Suprapubic skin (tissue), 4 donors: Measurements from ENCODE around the gene TMEM41A. TPM values are rescaled to one million over a fixed set of nuclear protein-coding genes. Genes with fewer than 3 reads are reported as not detected.

Source experiments
- DNase-seq, 2 donors: peaks; one replicate each; pipeline ENCODE4 v3.0.0-alpha.2; 2019; ENCODE audit warnings: low spot score in 2 of 2
- H3K27ac ChIP-seq: fragments of 200-600 bp; sonication (generic); one replicate; pipeline ENCODE4 v1.5.1; 2019
- H3K27me3 ChIP-seq: fragments of 200-600 bp; sonication (generic); one replicate; pipeline ENCODE4 v1.5.1; 2019
- H3K36me3 ChIP-seq: fragments of 200-600 bp; sonication (generic); one replicate; pipeline ENCODE4 v1.5.1; 2019
- H3K4me1 ChIP-seq: fragments of 200-600 bp; sonication (generic); one replicate; pipeline ENCODE4 v1.5.1; 2019
- H3K4me3 ChIP-seq: fragments of 200-600 bp; sonication (generic); one replicate; pipeline ENCODE4 v1.5.1; 2019; ENCODE audit warnings: mild to moderate bottlenecking
- H3K9me3 ChIP-seq: fragments of 200-600 bp; sonication (generic); one replicate; pipeline ENCODE4 v1.5.1; 2019
- CTCF ChIP-seq, 2 donors: fragments of 200-600 bp in 1 of 2; fragments of 450-650 bp in 1 of 2; sonication (generic) in 1 of 2; IDR thresholded peaks; one replicate each; pipeline ENCODE4 v1.5.1; 2016 to 2019; ENCODE audit warnings: antibody characterized with exemption in 2 of 2, mild to moderate bottlenecking in 1 of 2, moderate library complexity in 1 of 2
- EP300 ChIP-seq: sonication (generic); formaldehyde crosslinking; IDR thresholded peaks from one replicate; pipeline ENCODE4 v1.6.1; 2017; ENCODE audit warnings: antibody characterized with exemption
- POLR2A ChIP-seq, 2 donors: fragments of 450-650 bp; IDR thresholded peaks; one replicate each; pipeline ENCODE4 v1.6.1; 2017; ENCODE audit warnings: antibody characterized with exemption in 2 of 2, mild to moderate bottlenecking in 2 of 2, moderate library complexity in 2 of 2
- POLR2AphosphoS5 ChIP-seq, 3 donors: sonication (generic); formaldehyde crosslinking; IDR thresholded peaks; one replicate each; pipeline ENCODE4 v1.6.1; 2017; ENCODE audit warnings: antibody characterized with exemption in 3 of 3
- WGBS: methylation state at CpG from one replicate; pipeline ENCODE4 v1.1.5; 2018; 5-methylcytosine and 5-hydroxymethylcytosine counted together
- total RNA-seq, 4 donors: library from RNA; depleted of rRNA; stranded (reverse); fragments of >200 nt; gene quantifications; one replicate each; pipeline ENCODE4 v1.1.0, GENCODE V29; 2016

The TMEM41A gene
- total RNA-seq, result 10 to 100 TPM; 36.4 to 42.8 (median 36.7) TPM

GRCh38 chr3:185498503-185499396 lies at the start of gene TMEM41A:
TSS of gene TMEM41A (minus strand) at chr3:185499035. CDS start at chr3:185498961, 74 bp downstream.
- TF ChIP-seq POLR2A (IDR thresholded peaks at IDR 0.05) (peak in 1 of 2 donors; percentile 58), CTCF (IDR thresholded peaks at IDR 0.05) (no peak), POLR2AphosphoS5 (IDR thresholded peaks at IDR 0.05) (peak in 2 of 3 donors; percentile 76 to 97)
- Histone ChIP-seq H3K36me3 (peaks cover 31% of the 10 kb centered on the region), H3K9me3 (no peaks in the 10 kb centered on the region), H3K27me3 (no peaks in the 10 kb centered on the region), H3K4me1 (peaks cover 20% of the 10 kb centered on the region), H3K27ac (peak within 1 kb of the TSS; percentile 86), H3K4me3 (peak within 1 kb of the TSS; percentile 85)
- peak; percentile 96 to 97 for DNase-seq
- 1% methylated on average over 60 of the region's 82 CpGs for WGBS

- TF ChIP-seq POLR2AphosphoS5 (IDR thresholded peaks at IDR 0.05), result no peak
- no peak for TF ChIP-seq POLR2A (IDR thresholded peaks at IDR 0.05)
- TF ChIP-seq CTCF (IDR thresholded peaks at IDR 0.05), result no peak
- no peak for TF ChIP-seq EP300
- Histone ChIP-seq H3K36me3 (no peaks in the 10 kb centered on the region), H3K27ac (no peak overlapping the region), H3K4me1 (peaks cover 12% of the 10 kb centered on the region), H3K27me3 (no peaks in the 10 kb centered on the region), H3K9me3 (no peaks in the 10 kb centered on the region), H3K4me3 (no peak overlapping the region)
- DNase-seq, result no peak
- WGBS, result 74% methylated on average over 7 of the region's 7 CpGs
Measured at GRCh38 chr3:185540695-185541094, 41.9 kb upstream of the TMEM41A start.

- Histone ChIP-seq H3K36me3 (no peaks in the 10 kb centered on the region), H3K27ac (no peak overlapping the region), H3K4me3 (no peak overlapping the region), H3K4me1 (peaks cover 12% of the 10 kb centered on the region), H3K27me3 (no peaks in the 10 kb centered on the region), H3K9me3 (no peaks in the 10 kb centered on the region)
- no peak for DNase-seq
- 78% methylated on average over 2 of the region's 2 CpGs for WGBS
- no peak for TF ChIP-seq CTCF (IDR thresholded peaks at IDR 0.05)
- TF ChIP-seq POLR2AphosphoS5 (IDR thresholded peaks at IDR 0.05), result no peak
- TF ChIP-seq POLR2A (IDR thresholded peaks at IDR 0.05), result no peak
- no peak for TF ChIP-seq EP300
Measured at GRCh38 chr3:185539934-185540333, 41.1 kb upstream of the TMEM41A start.

- Histone ChIP-seq H3K36me3 (no peaks in the 10 kb centered on the region), H3K27ac (peak overlapping the region; percentile 64), H3K27me3 (no peaks in the 10 kb centered on the region), H3K9me3 (no peaks in the 10 kb centered on the region), H3K4me1 (peaks cover 12% of the 10 kb centered on the region), H3K4me3 (no peak overlapping the region)
- peak in 1 of 3 donors; percentile 65 for TF ChIP-seq POLR2AphosphoS5 (IDR thresholded peaks at IDR 0.05)
- TF ChIP-seq POLR2A (IDR thresholded peaks at IDR 0.05), result no peak
- 37% methylated on average over 9 of the region's 9 CpGs for WGBS
- no peak for DNase-seq
Measured at GRCh38 chr3:185537369-185537970, 38.6 kb upstream of the TMEM41A start.

- peaks cover 12% of the 10 kb centered on the region for H3K4me1 ChIP-seq
- H3K27ac ChIP-seq, result no peak overlapping the region
- no peak for DNase-seq
- TF ChIP-seq EP300 (no peak), POLR2AphosphoS5 (IDR thresholded peaks at IDR 0.05) (no peak), CTCF (IDR thresholded peaks at IDR 0.05) (no peak), POLR2A (IDR thresholded peaks at IDR 0.05) (no peak)
- WGBS, result 92% methylated on average over 2 of the region's 2 CpGs
- H3K36me3 ChIP-seq, result no peaks in the 10 kb centered on the region
- H3K27me3 ChIP-seq, result no peaks in the 10 kb centered on the region
- H3K4me3 ChIP-seq, result no peak overlapping the region
- no peaks in the 10 kb centered on the region for H3K9me3 ChIP-seq
Measured at GRCh38 chr3:185534511-185534910, 35.7 kb upstream of the TMEM41A start.
